H1 (cell line): ENCODE data around the gene ZWILCH. TPM values are rescaled to one million over a fixed set of nuclear protein-coding genes. Genes with fewer than 3 reads are reported as not detected.

Experiments
- CTCF ChIA-PET: fragments of 300-600 bp; sonication (Branson Sonifier 250); formaldehyde crosslinking; loops from one replicate; lab custom pipeline; 2021; ENCODE audit not compliant: partially characterized antibody; lab: Charles Lee
- POLR2A ChIA-PET: fragments of 300-600 bp; sonication (Branson Sonifier 250); formaldehyde crosslinking; loops from one replicate; lab custom pipeline; 2021; ENCODE audit warnings: inconsistent platforms; ENCODE audit not compliant: partially characterized antibody; lab: Charles Lee
- DNase-seq, 2 experiments: peaks; one replicate each; pipeline versions ENCODE4 v3.0.0 to v3.0.0-alpha.2; 2010 to 2022; ENCODE audit warnings: low spot score in 2 of 2, low read depth in 1 of 2, mixed read lengths in 1 of 2
- FAIRE-seq: peaks from 2 replicates; lab custom pipeline; 2011; peaks lifted over from hg19 to GRCh38; lab: Jason Lieb, UNC
- H2AFZ ChIP-seq: 2 replicates; pipeline ENCODE4 v1.8.1; 2012; ENCODE audit warnings: low read length, inconsistent platforms
- H2AK5ac ChIP-seq: 2 replicates; pipeline ENCODE4 v1.6.1; 2013; ENCODE audit warnings: low read depth, low read length
- H2BK120ac ChIP-seq: replicated peaks from 2 replicates; pipeline ENCODE3; 2013; ENCODE audit warnings: low read depth, low read length, inconsistent platforms
- H2BK12ac ChIP-seq: 2 replicates; pipeline ENCODE4 v1.6.1; 2013; ENCODE audit warnings: low read depth, low read length
- H2BK15ac ChIP-seq: 2 replicates; pipeline ENCODE4 v1.6.1; 2013; ENCODE audit warnings: low read length
- H2BK20ac ChIP-seq: 2 replicates; pipeline ENCODE4 v1.6.1; 2013; ENCODE audit warnings: low read length
- H2BK5ac ChIP-seq: 2 replicates; pipeline ENCODE4 v1.6.1; 2013; ENCODE audit warnings: low read depth, low read length
- H3K14ac ChIP-seq: 2 replicates; pipeline ENCODE4 v1.6.1; 2013; ENCODE audit warnings: inconsistent platforms; ENCODE audit not compliant: insufficient read length
- H3K18ac ChIP-seq: 2 replicates; pipeline ENCODE4 v1.6.1; 2013; ENCODE audit warnings: low read length; ENCODE audit errors: extremely low read depth
- H3K23ac ChIP-seq: 2 replicates; pipeline ENCODE4 v1.6.1; 2013; ENCODE audit warnings: inconsistent platforms; ENCODE audit not compliant: insufficient read length
- H3K23me2 ChIP-seq: 2 replicates; pipeline ENCODE4 v1.6.1; 2013; ENCODE audit warnings: low read depth, low read length
- H3K27ac ChIP-seq: 2 replicates; pipeline ENCODE4 v1.6.1; 2011; ENCODE audit warnings: low read depth, low read length, inconsistent platforms
- H3K27me3 ChIP-seq, 4 experiments: replicated peaks in 1 of 4; 1 replicate in 1 of 4; 2 replicates in 3 of 4; pipeline versions ENCODE4 v1.6.1 to v1.8.1; 2011 to 2013; ENCODE audit warnings: low read length in 3 of 4, mild to moderate bottlenecking in 3 of 4, inconsistent platforms in 2 of 4, mixed read lengths in 2 of 4, moderate library complexity in 1 of 4; ENCODE audit not compliant: control insufficient read depth in 3 of 4, insufficient read depth in 3 of 4; ENCODE audit errors: extremely low read depth in 1 of 4
- H3K36me3 ChIP-seq, 4 experiments: 2 replicates each; pipeline versions ENCODE4 v1.6.1 to v1.8.1; 2011 to 2013; ENCODE audit warnings: mild to moderate bottlenecking in 4 of 4, low read length in 3 of 4, moderate library complexity in 2 of 4, control low read depth in 1 of 4, inconsistent platforms in 1 of 4; ENCODE audit not compliant: insufficient read depth in 4 of 4, control insufficient read depth in 2 of 4
- H3K4ac ChIP-seq: replicated peaks from 2 replicates; pipeline ENCODE3; 2013; ENCODE audit warnings: low read length, low read depth, mixed read lengths, inconsistent platforms; ENCODE audit not compliant: insufficient read length
- H3K4me1 ChIP-seq, 4 experiments: replicated peaks in 1 of 4; 1 replicate in 1 of 4; 2 replicates in 3 of 4; pipeline versions ENCODE4 v1.6.1 to v1.8.1; 2011 to 2013; ENCODE audit warnings: low read length in 3 of 4, inconsistent platforms in 2 of 4, mixed read lengths in 1 of 4; ENCODE audit not compliant: insufficient read depth in 4 of 4, control insufficient read depth in 3 of 4
- H3K4me2 ChIP-seq, 2 experiments: 2 replicates each; pipeline versions ENCODE4 v1.6.1 to v1.8.1; 2011 to 2013; ENCODE audit warnings: low read depth in 2 of 2, low read length in 2 of 2, control low read depth in 1 of 2, inconsistent platforms in 1 of 2, mild to moderate bottlenecking in 1 of 2; ENCODE audit not compliant: insufficient read depth in 1 of 2
- H3K4me3 ChIP-seq, 4 experiments: fragments of 200-600, 300-600 bp in 1 of 4; sonication (generic), shearing (Covaris generic), sonication (Bioruptor Twin) in 1 of 4; 2 replicates each; pipeline versions ENCODE4 v1.5.1 to v1.8.1; 2011 to 2016; ENCODE audit warnings: low read length in 4 of 4, low read depth in 3 of 4, control low read depth in 2 of 4, inconsistent platforms in 2 of 4, mild to moderate bottlenecking in 2 of 4, mixed read lengths in 1 of 4, moderate library complexity in 1 of 4; ENCODE audit not compliant: insufficient read depth in 2 of 4; ENCODE audit errors: extremely low read depth in 1 of 4
- H3K56ac ChIP-seq: replicated peaks from 2 replicates; pipeline ENCODE3; 2013; ENCODE audit warnings: low read depth, mild to moderate bottlenecking, mixed read lengths, low read length, inconsistent platforms; ENCODE audit not compliant: insufficient read length
- H3K79me1 ChIP-seq: 2 replicates; pipeline ENCODE4 v1.6.1; 2013; ENCODE audit warnings: low read depth, low read length, control low read depth
- H3K79me2 ChIP-seq, 2 experiments: 2 replicates each; pipeline versions ENCODE4 v1.6.1 to v1.8.1; 2012 to 2013; ENCODE audit warnings: low read length in 2 of 2, mild to moderate bottlenecking in 2 of 2, inconsistent platforms in 1 of 2; ENCODE audit not compliant: insufficient read depth in 2 of 2, control insufficient read depth in 1 of 2
- H3K9ac ChIP-seq, 4 experiments: replicated peaks in 1 of 4; 1 replicate in 1 of 4; 2 replicates in 3 of 4; pipeline versions ENCODE4 v1.6.1 to v1.8.1; 2011 to 2013; ENCODE audit warnings: low read depth in 3 of 4, low read length in 3 of 4, control low read depth in 2 of 4, mild to moderate bottlenecking in 2 of 4, moderate library complexity in 2 of 4, inconsistent platforms in 1 of 4; ENCODE audit errors: extremely low read depth in 1 of 4
- H3K9me3 ChIP-seq, 2 experiments: 2 replicates each; pipeline versions ENCODE4 v1.6.1 to v1.8.1; 2012 to 2013; ENCODE audit warnings: mild to moderate bottlenecking in 2 of 2, moderate library complexity in 2 of 2, control low read depth in 1 of 2, inconsistent platforms in 1 of 2, low read depth in 1 of 2, low read length in 1 of 2, mixed read lengths in 1 of 2; ENCODE audit not compliant: insufficient read depth in 2 of 2
- H4K20me1 ChIP-seq, 2 experiments: replicated peaks in 1 of 2; 2 replicates each; pipeline versions ENCODE3 to v1.8.1; 2011 to 2013; ENCODE audit warnings: inconsistent platforms in 2 of 2, low read length in 2 of 2, mild to moderate bottlenecking in 1 of 2; ENCODE audit not compliant: insufficient read depth in 2 of 2, control insufficient read depth in 1 of 2
- H4K5ac ChIP-seq: 2 replicates; pipeline ENCODE4 v1.6.1; 2013; ENCODE audit warnings: low read length, low read depth, mixed read lengths, inconsistent platforms; ENCODE audit not compliant: insufficient read length
- H4K8ac ChIP-seq: 2 replicates; pipeline ENCODE4 v1.8.0; 2013; ENCODE audit warnings: mild to moderate bottlenecking, moderate library complexity, low read length, inconsistent platforms; ENCODE audit not compliant: insufficient read depth; ENCODE audit errors: extremely low read depth
- H4K91ac ChIP-seq: replicated peaks from 2 replicates; pipeline ENCODE3; 2013; ENCODE audit warnings: low read length, mixed read lengths, inconsistent platforms; ENCODE audit not compliant: insufficient read length
- BRCA1 ChIP-seq: IDR thresholded peaks from 2 replicates; pipeline ENCODE4 v1.6.1; 2012; ENCODE audit warnings: low read depth, low read length, improper control_type of control experiment
- CREB1 ChIP-seq: IDR thresholded peaks from 2 replicates; pipeline ENCODE4 v1.6.1; 2012; ENCODE audit warnings: inconsistent platforms
- CTBP2 ChIP-seq: IDR thresholded peaks from 2 replicates; pipeline ENCODE4 v1.7.0; 2011; ENCODE audit warnings: borderline replicate concordance, mild to moderate bottlenecking, moderate library complexity, mixed read lengths, low read length; ENCODE audit not compliant: insufficient read depth, insufficient read length
- HDAC6 ChIP-seq: IDR thresholded peaks from one replicate; pipeline ENCODE4 v1.7.1; 2012; ENCODE audit warnings: low read depth, mild to moderate bottlenecking, inconsistent platforms, low read length, moderate library complexity
- POLR2A ChIP-seq, 2 experiments: IDR thresholded peaks; 1 replicate in 1 of 2; 2 replicates in 1 of 2; pipeline ENCODE4 v1.6.1; 2011; ENCODE audit warnings: low read depth in 2 of 2, low read length in 2 of 2, mild to moderate bottlenecking in 2 of 2; ENCODE audit errors: control extremely low read depth in 1 of 2
- WGBS, 2 experiments: shearing (Covaris generic) in 1 of 2; methylation state at CpG; one replicate each; pipeline versions ENCODE4 v1.1.6 to v1.1.7; 2013 to 2015; ENCODE audit warnings: low lambda C conversion rate in 2 of 2, mixed read lengths in 2 of 2, inconsistent platforms in 1 of 2, low coverage in 1 of 2, missing lambda C conversion rate in 1 of 2; ENCODE audit not compliant: insufficient replicate concordance in 2 of 2, insufficient coverage in 1 of 2, insufficient read length in 1 of 2; ENCODE audit errors: extremely low coverage in 1 of 2, missing lambda C conversion rate in 1 of 2; 5-methylcytosine and 5-hydroxymethylcytosine counted together
- polyA plus RNA-seq, 7 experiments: library from polyadenylated mRNA; depleted of rRNA in 3 of 7; stranded (reverse) in 5 of 7; unstranded in 2 of 7; fragments of >200 nt in 5 of 7; fragments of 200-250 nt in 2 of 7; gene quantifications; 1 replicate in 5 of 7; 2 replicates in 1 of 7; 4 replicates in 1 of 7; pipeline versions ENCODE4 v1.2.1 to v1.2.3, GENCODE V29; 2011 to 2013; ENCODE audit warnings: missing spikeins in 2 of 7, mixed read lengths in 2 of 7
- total RNA-seq: library from RNA; stranded (reverse); fragmentation: NEBNext Ultra II Directional; extraction: Animal tissue kit (Norgen Biotek cat#: 25700); gene quantifications from 2 replicates; pipeline ENCODE4 v1.2.1, GENCODE V29; 2021
- TF ChIP-seq, protein P1 (sequence below): IDR thresholded peaks from 2 replicates; pipeline ENCODE4 v1.6.1; 2011; ENCODE audit warnings: low read depth, mild to moderate bottlenecking, low read length; ENCODE audit not compliant: insufficient read depth
- TF ChIP-seq, protein P2 (sequence below): IDR thresholded peaks from 2 replicates; pipeline ENCODE4 v1.6.1; 2012; ENCODE audit warnings: low read length, inconsistent platforms

The ZWILCH gene
- total and polyA plus RNA-seq, 2 of the 8 experiments (the other 6 are each of a cell fraction or from before 2014, with no cell fraction given): 18.1 to 61.5 TPM

DNA sequence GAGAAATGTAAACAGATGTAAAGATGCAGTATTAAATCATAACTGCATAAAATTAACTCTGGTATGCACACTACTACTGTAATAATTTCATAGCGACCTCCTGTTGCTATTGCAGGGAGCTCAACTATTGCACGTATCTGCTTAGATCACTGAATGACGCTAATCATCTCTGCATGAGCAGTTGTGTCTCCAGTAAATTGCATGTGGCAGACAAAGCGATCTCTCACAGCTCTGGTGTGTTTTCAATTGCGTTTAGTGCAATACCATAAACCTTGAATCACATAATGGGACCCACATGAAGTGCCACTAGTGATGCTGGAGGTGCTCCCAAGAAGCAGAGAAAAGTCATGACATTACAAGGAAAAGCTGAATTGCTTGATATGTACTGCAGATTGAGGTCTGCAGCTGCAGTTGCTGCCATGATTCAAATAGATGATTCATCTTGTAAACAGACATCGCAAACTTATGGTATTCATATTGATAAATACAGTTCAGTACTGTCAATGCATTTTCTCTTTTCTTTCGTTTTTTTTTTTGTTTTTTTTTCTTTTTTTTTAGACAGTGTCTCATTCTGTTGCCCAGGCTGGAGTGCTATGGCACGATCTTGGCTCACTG lies 90.9 kb downstream of the ZWILCH start:
- Histone ChIP-seq H2BK12ac (no peak overlapping the region), H4K91ac (no peak overlapping the region), H2BK5ac (no peak overlapping the region), H4K20me1 (no peaks in the 10 kb centered on the region), H3K4me1 (no peaks in the 10 kb centered on the region), H2BK15ac (no peak overlapping the region), H2BK120ac (no peak overlapping the region), H3K79me1 (no peaks in the 10 kb centered on the region), H4K5ac (no peak overlapping the region), H3K14ac (no peak overlapping the region), H3K4me2 (no peak overlapping the region), H3K4me3 (no peak overlapping the region), H3K27ac (no peak overlapping the region), H3K79me2 (no peaks in the 10 kb centered on the region), H3K4ac (no peak overlapping the region), H3K36me3 (no peaks in the 10 kb centered on the region), H3K9ac (no peak overlapping the region), H4K8ac (no peak overlapping the region), H3K27me3 (no peaks in the 10 kb centered on the region), H3K9me3 (no peaks in the 10 kb centered on the region), H3K23ac (no peak overlapping the region), H3K18ac (no peak overlapping the region), H3K23me2 (no peaks in the 10 kb centered on the region; the same call in 1 of the 2 replicates), H2AFZ (no peak overlapping the region), H2AK5ac (no peak overlapping the region), H2BK20ac (no peak overlapping the region), H3K56ac (no peak overlapping the region)
- ChIA-PET CTCF (interaction anchor here (0.6 to 1.9 kb wide), 3 partner anchors 9 to 256 kb away, joined by 3 to 4 read pairs (median 3); no protein-coding TSS in a partner anchor), POLR2A (no interaction called here)
- DNase-seq: no peak
- TF ChIP-seq BRCA1 (no peak), CREB1 (no peak), HDAC6 (no peak), POLR2A (IDR thresholded peaks at IDR 0.05; ENCODE audit: control extremely low read depth in 1 of 2, low read depth in 2 of 2, low read length in 2 of 2) (no peak), CTBP2 (no peak)
- TF ChIP-seq, protein P1, sequence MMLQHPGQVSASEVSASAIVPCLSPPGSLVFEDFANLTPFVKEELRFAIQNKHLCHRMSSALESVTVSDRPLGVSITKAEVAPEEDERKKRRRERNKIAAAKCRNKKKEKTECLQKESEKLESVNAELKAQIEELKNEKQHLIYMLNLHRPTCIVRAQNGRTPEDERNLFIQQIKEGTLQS: no peak
- TF ChIP-seq, protein P2, sequence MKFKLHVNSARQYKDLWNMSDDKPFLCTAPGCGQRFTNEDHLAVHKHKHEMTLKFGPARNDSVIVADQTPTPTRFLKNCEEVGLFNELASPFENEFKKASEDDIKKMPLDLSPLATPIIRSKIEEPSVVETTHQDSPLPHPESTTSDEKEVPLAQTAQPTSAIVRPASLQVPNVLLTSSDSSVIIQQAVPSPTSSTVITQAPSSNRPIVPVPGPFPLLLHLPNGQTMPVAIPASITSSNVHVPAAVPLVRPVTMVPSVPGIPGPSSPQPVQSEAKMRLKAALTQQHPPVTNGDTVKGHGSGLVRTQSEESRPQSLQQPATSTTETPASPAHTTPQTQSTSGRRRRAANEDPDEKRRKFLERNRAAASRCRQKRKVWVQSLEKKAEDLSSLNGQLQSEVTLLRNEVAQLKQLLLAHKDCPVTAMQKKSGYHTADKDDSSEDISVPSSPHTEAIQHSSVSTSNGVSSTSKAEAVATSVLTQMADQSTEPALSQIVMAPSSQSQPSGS: no peak
- 83% methylated on average over 8 of the region's 8 CpGs; no CpG with 5 or more reads in 1 of the 2 experiments for WGBS, 2 experiments
- FAIRE-seq: no peak
